Uterus (tissue), 2 donors: ENCODE results near the gene TEN1.

Experiments
- CTCF ChIP-seq, 4 experiments: fragments of 200-600 bp in 2 of 4; fragments of 450-650 bp in 2 of 4; sonication (generic) in 2 of 4; IDR thresholded peaks; one replicate each; pipeline ENCODE4 v1.5.1; 2016 to 2019; ENCODE audit warnings: antibody characterized with exemption in 4 of 4, mild to moderate bottlenecking in 2 of 4, moderate library complexity in 1 of 4
- POLR2A ChIP-seq, 2 donors: fragments of 450-650 bp; IDR thresholded peaks; one replicate each; pipeline ENCODE4 v1.6.1; 2016; ENCODE audit warnings: antibody characterized with exemption in 2 of 2, mild to moderate bottlenecking in 1 of 2, moderate library complexity in 1 of 2

DNA sequence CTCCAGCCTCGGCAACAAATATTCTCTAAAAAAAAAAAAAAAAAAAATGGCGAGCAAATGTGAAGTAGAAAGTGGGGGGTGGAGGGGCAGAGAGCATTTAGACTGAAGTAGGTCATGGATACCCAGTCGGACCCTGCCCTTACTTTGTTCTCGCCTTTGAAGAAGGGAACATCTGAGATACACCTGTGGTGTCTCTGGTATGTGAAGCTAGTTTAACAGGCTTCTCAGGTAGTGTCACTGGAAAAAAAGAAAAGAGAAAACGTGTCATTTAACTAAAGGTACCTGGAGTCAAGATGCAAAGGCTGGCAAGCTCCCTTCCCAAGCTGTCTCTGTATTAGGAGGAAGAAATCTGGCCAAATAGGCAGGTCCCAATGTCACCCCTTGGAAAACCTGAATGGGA is 46.2 kb upstream of the TEN1 start:
- TF ChIP-seq CTCF (IDR thresholded peaks at IDR 0.05), result no peak
- no peak for TF ChIP-seq POLR2A (IDR thresholded peaks at IDR 0.05)
